ENCODE measurements around the gene PTCD3.
A peak's percentile ranks its signal among the peaks of the same experiment; 100 is the strongest.

Gene PTCD3

DNA sequence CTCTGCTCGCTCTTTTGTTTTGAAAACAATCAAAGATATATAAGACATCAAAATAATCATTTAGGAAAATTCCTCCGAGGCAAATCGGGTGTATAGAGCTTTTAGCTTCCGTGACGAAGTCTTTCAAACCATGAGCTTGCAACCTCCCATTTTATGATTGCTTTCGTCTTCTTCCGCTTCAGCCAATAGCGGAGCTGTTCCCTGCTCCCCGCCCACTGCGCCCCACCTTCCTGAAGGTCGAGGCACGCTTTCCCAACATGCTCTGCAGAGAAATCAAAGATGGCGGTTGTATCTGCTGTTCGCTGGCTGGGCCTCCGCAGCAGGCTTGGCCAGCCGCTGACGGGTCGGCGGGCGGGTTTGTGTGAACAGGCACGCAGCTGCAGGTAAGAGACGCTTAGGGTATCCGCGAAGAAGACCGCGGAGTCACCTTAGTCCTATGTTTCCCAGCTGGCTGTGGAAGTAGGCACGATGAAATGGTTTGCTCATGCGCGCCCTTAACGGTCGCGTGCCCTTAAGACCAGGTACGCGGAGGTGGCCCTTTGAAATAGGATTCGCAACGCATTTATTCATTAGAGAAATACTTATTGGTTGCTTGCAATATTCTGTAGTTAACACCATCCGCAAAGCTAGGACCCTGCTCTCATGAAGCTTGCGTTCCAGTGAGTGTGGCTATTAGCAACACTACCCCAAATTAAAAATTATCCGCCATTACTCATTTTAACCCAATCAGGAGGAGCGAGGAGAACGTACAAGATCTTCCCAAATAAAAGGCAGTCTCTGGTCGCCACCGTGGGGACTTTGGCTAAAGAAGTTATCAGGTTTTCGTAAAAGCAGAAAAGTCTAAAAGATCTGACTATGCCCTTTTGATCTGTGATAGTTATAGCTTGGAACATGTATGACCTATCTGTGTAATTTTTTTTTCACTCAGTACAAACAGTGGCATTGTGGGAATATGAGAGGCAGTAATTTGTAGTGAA is at the start of gene PTCD3:
Gene PTCD3, plus strand, starts transcription at position 267 of the 977 bp plus-strand sequence. Its CDS starts 13 bp downstream, at position 280.
- peak; percentile 92 to 95 for DNase-seq

DNA sequence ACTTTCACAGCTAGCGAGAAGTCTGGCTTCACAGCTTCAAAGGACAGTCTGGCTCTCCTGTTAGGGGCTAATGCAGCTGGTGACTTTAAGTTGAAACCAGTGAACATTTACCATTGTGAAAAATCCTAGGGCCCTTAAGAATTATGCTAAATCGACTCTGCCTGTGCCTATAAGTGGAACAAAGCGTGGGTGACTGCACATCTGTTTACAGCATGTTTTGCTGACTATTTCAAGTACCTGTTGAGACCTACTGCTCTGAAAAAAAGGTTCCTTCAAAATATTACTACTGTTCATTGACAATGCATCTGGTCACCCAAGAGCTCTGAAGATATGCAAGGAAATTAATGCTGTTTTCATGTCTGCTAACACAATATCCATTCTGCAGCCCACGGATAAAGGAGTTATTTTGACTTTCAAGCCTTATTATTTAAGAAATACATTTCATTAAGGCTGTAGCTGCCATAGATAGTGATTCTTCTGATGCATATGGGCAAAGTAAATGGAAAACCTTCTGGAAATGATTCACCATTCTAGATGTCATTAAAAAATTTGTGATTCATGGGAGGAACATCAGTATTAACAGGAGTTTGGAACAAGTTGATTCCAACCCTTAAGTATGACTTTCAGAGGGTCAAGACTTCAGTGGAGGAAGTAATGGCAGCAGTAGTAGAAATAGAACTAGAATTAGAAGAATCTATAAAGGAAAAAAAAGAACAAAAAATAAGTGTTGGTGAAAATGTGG is 49.3 kb upstream of the PTCD3 start:
- no peak for DNase-seq

DNA sequence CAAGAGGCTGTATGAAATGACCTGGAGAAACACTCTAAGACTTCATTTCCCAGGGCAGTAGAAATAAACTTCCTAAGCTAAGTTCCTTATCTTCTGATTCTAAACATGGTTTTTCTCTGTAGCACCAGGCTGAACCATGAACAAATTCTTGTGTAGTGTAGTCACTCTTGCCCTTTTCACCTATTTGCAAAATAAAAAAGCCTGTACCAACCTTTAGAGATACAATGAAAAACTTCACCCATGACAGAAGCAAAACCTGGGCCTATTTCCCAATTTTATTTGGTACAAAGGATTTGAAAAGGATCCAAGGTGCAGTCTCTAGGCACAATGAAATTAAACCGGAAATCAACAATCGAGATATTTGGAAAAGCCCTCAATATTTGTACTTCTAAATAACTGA is 44.0 kb upstream of the PTCD3 start:
- DNase-seq: no peak

DNA sequence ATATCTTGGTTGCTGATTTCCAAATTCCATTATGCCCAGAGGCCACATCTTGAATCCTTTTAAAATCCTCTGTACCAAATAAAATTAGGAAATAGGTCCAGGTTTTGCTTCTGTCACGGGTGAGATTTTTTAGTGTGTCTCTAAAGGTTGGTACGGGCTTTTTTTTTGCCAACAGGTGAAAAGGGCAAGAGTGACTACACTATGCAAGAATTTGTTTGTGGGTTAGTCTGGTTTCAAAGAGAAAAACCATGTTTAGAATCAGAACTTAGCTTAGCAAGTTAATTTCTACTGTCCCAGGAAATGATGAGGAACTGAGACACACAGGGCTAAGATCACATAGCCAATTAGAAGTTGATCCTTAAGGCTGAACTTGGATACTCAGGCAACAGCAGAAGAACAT is 42.0 kb upstream of the PTCD3 start:
- no peak for DNase-seq

DNA sequence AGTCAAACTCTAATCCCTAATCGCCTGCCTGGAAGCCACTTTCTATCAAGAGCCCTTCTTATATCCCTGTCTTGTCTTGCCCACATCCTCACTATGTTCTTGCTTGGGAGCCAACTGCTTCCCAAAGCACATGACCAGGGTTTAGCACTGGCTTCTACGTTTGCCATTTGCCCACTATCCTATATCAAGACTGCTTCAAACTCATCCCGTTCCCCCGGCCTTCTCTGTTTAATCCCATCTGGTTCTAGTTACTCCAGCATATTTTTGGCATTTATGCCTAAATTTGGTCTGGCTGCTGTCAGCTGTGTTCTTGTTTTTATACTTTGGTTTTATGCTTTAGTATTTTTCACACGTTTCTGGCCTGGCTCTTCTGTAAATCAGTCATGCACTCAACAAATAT is 40.5 kb upstream of the PTCD3 start:
- no peak for DNase-seq

DNA sequence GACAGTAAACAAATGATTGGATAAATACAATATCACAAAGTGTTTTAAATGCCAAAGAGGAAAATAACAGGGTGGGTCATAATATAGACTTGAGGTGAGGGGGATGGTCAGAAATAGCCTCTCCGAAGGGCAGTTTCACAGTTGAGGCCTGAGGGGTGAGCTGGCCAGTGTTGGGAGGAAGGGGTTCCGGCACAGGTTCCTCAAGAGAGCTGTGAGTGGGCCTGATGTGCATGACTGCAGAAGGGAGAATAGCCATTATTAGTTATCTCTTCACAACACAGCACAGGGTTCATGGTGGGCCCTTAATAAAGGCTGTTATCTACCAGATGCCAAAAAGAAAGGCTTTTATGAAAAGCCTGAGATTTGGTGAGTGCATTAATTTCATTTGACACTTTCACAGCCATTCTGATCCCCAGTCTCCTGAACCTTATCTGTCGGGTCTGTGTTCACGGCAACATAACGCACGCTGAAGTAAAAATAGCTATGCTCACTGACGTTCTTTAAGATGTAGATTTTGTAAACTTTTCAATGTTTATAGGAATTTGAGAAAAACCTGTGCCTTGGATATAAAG is 39.9 kb upstream of the PTCD3 start:
- no peak for DNase-seq

DNA sequence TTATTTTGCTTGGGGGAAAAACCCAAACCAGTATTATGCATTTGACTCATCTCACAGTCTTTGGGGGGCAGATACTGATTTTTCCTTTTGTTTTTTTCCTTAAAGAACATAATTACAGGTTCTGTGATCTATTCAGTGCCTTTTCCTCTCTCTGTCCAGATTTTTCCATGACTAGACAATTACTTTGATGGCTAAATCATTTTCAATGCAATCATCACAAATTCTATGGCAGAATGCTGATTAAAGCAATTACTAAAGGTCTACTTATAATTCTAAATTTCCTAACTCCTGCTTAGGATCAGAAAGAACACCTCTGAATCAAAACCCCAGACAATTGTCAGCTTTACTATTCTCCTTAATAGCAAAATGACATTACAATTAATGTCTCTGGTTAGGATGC is 39.1 kb upstream of the PTCD3 start:
- DNase-seq: no peak

DNA sequence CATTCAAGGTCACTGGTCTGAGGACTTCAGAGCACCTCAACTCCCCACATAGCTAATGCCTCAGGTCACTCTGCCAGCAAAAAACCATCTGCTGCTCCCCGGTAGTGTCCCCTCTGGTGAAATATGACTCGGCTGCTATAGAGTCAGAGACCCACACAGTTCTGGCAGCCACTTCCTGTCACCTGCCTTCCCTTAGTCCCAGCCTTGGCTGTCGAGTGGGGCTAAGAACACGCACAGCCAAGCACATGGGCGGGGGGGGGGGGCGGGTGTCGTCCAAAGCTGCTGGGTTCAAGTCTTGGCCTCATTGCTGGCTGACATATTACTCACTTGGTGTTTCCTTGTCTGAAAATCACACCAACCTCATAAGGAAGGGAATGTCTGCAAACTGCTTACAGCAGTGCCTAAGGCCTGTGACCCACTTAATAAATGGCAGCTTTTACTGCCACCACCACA is 37.9 kb upstream of the PTCD3 start:
- peak; percentile 31 to 78 for DNase-seq

DNA sequence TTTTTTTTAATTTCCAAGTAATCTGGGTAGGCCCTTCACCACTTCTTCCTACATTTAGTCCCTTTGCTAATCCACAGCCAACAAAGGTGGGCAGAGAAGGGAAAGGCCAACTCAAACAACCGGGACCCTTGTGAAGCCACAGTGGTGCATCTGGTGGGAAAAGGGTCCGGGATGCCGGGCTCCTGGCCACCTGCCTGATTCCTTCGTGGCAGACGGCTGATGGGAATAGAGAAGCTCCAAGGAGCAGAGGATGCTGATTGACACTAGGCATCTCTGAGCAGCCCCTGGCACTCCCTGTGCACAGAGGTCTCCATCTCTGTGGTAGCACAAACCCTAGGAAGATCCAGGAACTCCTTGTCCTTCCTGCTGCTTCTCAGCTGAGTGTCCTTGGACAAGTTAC is 37.4 kb upstream of the PTCD3 start:
- DNase-seq: no peak

DNA sequence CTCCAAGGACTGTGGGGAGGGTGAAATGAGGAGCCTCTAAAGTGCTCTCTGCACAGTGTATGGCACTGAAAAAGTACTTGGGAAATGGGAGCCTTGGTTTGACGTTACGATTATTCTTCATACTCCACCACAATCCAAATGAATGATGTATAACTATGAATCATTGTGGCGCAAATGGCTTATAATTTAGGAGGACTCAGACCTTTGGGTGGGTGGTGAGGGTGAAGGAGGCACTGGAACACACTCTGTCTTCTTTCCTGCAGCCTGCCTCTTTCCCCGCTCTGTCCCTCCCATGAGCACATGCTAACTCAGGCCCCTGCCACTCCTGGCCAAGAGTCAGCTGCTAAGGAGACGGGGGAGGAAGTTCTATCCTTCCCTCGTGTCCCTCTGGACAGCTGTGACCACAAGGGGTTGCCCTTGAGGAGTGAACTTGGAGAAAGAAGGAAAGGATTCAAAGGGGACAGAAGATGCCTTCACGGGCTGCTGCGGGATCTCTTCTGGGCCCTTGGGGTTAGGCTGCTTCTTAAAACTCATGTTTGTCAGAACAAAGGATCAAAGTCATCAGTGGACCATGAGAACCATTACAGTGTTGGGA is 36.8 kb upstream of the PTCD3 start:
- DNase-seq: no peak

DNA sequence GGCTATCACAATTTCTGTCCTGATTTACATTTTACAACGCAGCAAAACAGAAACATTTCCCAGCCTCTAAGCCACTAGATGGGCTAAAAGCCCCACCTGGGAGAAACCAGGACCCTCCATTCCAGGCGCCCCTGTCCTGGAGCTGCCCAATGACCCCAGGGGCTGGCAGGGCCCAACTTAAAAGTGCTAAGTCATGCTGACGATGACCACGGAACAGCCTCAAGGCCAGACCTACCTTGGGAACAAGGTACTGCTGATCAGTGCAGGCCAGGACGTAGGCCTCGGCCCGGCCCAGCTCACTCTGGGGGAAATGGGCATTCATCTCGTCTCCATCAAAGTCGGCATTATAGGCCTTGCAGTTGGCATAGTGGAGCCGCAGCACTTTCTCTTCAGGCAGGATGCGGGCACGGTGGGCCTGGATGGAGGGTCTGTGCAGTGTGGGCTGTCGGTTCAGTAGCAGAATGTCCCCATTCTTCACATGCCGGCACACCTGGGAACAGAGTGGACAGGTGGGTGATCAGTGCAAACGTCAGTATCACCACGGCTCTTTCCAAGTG is 36.2 kb upstream of the PTCD3 start:
- DNase-seq: no peak

DNA sequence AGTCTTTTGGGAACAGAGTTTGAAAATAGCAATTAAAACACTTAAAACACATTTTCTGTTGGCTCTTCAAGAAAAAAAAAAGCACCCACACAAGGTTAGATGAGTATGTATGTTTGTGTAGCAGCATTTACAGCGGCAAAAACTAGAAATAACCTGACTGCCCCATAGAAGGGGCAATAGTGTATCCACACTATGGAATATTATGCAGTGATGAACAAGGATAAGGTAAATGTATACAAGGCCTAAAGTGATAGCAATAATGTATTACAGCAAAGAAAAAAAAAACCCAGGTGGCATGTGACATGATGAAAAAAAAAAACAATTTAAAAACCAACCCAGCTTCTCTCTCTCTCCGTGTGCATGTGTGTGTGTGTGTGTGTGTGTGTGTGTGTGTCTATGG is 35.2 kb upstream of the PTCD3 start:
- no peak for DNase-seq

DNA sequence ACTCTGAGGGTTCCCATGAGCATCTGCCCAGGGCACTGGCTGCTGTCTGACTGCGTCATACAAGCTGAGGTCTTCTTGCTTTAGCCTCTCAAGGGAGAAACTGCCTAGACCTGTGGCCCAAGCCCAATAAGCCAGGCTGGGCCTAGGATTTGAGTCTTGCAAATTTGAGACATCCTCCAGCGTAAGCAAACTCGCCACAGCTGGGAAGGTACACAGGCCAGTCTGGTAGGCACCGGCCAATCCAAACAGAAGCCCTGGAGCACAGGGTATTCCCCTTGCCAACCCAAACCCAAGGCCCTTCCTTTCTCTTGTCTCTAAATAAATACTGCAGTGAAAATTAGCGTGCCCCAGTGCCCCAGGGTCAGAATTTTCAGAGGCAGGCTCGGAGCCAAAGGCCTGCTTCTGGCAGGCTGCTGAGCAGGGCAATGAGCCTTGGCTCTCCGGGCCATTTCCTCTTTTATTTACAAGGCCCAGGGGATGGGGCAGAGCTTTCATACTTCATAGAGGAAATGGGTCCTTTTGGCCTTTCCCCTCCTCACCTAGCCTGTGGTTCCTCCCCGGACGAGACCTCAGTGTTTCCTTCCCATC is 33.7 kb upstream of the PTCD3 start:
- peak; percentile 41 to 81 for DNase-seq

DNA sequence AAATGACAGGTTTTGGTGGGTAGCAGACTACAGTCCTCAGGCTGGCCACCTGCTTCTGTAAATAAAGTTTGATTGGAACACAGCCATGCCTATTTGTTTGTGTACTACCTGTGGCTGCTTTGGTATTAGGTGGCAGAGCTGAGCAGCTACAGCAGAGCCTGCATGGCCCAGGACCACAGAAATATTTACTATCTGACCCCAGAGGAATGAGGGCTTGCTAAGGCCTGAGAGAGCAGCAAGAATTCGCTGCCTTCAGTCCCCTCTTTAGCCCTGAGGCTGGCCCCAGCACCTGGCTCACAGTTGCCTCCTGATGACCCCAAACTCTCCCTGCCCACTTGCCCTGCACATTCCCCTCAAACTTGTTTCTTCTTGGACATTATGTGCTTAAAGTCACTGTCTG is 32.8 kb upstream of the PTCD3 start:
- no peak for DNase-seq

DNA sequence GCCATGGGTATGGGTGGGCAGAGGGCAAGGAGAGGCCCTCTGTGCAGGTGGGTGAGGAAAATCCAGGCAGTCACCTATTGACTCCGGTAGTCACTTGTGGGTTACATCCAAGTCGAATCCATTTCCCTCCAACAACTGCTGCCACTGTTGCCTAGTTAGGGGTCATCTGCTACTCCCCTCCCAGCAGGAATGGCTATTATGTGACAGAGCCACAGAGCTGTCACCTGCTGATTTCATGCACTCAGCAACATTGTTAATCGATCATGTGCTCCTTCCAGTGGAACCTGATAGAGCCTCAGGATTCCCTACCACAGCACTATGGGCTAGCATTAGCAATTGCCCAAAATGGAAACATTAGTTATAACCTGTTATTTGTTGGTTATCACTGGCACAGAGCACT is 31.8 kb upstream of the PTCD3 start:
- DNase-seq: peak in 1 of 2 experiments; percentile 22

DNA sequence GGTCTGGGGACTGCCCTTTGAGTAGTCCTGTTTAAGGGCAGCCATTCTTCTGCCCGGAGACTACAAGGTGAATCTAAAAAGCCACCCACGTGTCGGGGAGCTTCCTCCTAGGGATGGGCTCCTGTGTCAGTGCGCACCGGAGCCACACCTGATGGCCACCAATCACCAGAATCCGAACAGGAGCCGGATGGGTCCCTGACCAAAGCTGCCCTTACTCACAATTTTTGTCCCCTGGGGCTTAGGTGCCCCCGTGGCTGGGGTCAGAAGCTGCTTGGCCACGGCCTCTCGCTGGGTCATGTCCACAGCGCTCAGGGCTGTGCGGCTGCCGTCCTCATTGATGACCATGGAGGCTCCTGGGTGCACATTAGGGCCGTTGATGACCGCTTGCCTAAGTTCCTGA is 31.2 kb upstream of the PTCD3 start:
- no peak for DNase-seq

DNA sequence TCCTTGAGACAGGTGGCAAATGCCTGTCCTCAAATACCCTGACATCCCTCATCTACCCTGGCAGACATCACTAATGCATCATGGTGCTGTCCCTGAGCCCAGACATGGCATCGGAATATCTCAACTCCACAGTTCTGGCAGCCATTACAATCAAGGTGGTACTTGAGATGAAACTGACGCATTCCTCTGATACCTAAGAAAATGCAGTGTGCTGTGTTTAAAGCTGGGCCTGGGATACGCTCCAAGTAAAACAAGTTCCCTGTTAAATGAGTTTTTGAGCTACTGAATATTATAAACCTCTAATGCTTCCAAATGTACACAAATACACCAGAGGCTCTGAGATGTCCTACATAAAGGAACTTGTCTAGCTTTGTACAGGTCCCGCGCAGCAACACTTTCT is 30.1 kb upstream of the PTCD3 start:
- no peak for DNase-seq

DNA sequence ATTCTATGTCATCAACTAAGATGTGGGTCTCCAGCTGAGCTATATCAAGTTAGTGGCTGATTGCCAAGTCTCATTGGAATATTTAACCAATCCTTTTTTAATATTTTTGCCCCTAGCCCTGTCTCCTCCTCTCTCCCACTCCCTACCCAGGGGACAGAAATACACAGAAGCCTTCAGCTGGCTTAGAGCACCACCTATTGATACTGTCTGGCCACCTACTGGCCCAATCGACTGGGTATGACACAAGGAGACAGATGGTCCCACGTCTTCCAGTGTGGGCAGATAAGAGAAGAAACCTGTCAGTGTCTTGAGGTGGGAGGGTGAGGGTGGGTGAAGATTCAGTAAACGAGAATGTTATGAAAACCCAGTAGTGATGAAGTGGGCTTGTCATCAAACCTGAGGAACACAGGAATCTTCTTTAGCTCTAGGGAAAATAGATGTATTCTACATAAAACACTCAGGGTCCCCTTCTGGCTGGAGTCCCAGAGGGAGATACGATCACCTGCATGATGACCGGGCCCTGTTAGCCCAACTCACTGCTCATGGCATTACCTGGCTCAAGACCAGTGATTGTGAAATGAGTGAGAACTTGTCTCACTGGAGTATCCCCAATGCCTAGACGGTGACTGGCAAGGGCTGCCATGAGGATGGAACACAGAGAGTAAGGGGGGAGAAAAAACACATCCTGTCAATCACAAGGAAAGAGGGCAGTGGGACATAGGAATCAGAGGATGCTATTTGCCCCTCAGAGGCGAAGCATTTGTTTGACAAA is 27.1 kb upstream of the PTCD3 start:
- peak; percentile 6 to 15 for DNase-seq

DNA sequence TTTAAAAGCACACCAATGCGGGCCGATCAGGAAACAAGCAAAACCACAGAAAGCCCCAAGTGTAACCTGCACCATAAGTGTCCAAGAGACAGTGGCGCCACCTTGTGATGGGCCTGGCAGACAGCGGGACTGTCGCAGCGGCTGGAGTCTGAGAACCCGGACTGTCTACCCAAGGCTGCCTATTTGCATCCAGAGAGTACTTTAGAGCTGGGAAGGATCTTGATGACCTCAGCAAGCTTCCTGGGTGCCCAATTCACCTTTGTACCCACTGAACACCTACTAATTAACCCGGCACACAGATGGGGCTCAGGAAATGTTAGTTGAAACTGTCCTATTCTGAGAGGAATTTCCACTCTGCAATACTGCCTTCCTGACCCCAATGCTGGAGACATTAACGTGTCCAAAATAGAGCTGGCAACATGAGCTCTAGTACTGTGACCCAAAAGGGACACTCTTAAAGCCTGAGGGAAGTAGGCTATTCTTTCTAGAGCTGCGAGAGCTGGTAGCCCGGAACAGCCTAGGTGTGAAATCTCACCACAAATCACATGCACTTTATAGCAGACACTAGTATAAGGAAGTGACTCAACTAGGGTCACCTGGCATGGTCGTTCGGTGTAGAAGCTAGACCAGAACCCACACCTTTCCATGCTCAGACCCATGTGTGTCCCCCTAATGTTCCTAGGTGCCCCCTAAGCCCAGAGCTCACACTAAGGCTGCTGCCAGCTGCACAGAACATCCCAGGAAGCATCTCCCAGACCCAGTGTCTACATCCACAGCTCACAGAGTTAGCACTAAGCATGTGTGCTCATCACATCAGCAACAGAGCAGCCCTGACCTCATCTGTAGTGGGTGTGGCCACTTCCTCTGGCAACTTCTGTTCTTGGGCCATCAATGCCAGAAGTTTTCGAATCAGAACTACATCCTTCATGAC is 25.8 kb upstream of the PTCD3 start:
- peak; percentile 44 to 47 for DNase-seq

DNA sequence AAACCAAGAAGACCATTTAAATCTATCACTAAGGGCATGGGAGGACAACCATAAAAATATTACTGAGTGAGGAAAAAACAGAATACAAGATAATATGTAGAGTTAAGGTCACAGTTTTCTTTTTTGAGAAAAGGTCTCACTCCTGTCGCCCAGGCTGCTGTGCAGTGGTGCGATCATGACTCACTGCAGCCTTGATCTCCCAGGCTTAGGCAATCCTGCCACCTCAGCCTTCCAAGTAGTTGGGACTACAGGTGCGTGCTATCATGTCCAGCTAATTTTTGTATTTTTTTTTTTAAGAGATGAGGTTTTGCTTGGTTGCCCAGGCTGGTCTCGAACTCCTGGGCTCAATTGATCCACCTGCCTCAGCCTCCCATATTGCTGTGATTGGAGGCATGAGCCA is 24.3 kb upstream of the PTCD3 start:
- DNase-seq: no peak
